Endothelial cell (in vitro differentiated cells): ENCODE measurements around the gene CACNB4. TPM values are rescaled to one million over a fixed set of nuclear protein-coding genes. Genes with fewer than 3 reads are reported as not detected.

ENCODE experiments used
- DNase-seq: peaks from one replicate; pipeline ENCODE4 v3.0.0; 2021; ENCODE audit warnings: low spot score
- H3K27ac Mint-ChIP-seq: one replicate; pipeline ENCODE4 v1.8.0; 2021; ENCODE audit warnings: mixed read lengths, inconsistent platforms; ENCODE audit not compliant: unreplicated experiment
- H3K27me3 Mint-ChIP-seq: one replicate; pipeline ENCODE4 v1.8.0; 2021; ENCODE audit warnings: mild to moderate bottlenecking, moderate library complexity, mixed read lengths, inconsistent platforms; ENCODE audit not compliant: unreplicated experiment
- H3K36me3 Mint-ChIP-seq: one replicate; pipeline ENCODE4 v1.8.0; 2021; ENCODE audit warnings: mild to moderate bottlenecking, low read depth, mixed read lengths, inconsistent platforms; ENCODE audit not compliant: unreplicated experiment
- H3K4me1 Mint-ChIP-seq: one replicate; pipeline ENCODE4 v1.8.0; 2021; ENCODE audit warnings: mild to moderate bottlenecking, mixed read lengths, inconsistent platforms; ENCODE audit not compliant: unreplicated experiment
- H3K4me3 Mint-ChIP-seq: one replicate; pipeline ENCODE4 v1.8.0; 2021; ENCODE audit warnings: mild to moderate bottlenecking, mixed read lengths, inconsistent platforms; ENCODE audit not compliant: unreplicated experiment
- H3K9me3 Mint-ChIP-seq: one replicate; pipeline ENCODE4 v1.8.0; 2021; ENCODE audit warnings: mixed read lengths, inconsistent platforms; ENCODE audit not compliant: unreplicated experiment
- total RNA-seq: library from RNA; stranded (reverse); fragmentation: NEBNext Ultra II Directional; extraction: Animal tissue kit (Norgen Biotek cat#: 25700); gene quantifications from one replicate; pipeline ENCODE4 v1.2.1, GENCODE V29; 2021; ENCODE audit not compliant: unreplicated experiment
- TF ChIP-seq, protein P1 (sequence below): fragments of 200-600 bp; sonication (generic); IDR thresholded peaks from one replicate; pipeline ENCODE4 v1.5.0; 2021; ENCODE audit warnings: antibody characterized with exemption; ENCODE audit not compliant: unreplicated experiment

CACNB4 gene
- total RNA-seq, 1 donor from 2014 or later = 1.5 TPM

DNA sequence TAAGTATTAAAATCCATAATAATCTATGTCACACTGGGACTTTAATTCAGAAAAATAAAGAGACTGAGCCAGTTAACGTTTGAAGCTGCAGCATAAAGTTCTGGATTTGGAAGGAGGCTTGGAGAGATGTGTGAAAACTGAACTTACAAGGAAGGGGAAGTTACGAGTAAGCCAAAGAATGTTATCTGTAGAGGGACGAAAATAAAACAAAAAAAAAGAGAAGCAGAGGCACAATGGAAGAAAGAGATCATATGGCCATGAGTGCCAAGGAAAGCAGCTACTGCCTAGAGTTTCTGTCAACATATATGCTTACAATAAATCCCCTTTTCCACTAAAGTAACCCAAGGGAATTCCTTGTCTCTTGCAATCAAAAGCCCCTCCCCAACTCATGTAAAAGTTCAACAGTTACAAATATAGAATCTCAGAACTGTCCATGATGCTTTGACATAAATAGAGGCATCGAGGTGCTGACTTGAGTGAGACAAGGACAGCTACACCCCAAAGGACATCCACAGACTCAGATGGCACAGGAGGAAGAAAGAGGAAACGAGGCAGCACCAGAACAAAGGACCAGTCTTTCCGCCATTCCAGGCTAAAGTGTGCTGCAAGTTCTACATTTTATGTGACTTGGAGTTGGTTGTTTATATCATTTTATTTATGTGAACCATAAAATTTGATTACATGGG, 254.5 kb downstream of the CACNB4 start:
- TF ChIP-seq, protein P1, sequence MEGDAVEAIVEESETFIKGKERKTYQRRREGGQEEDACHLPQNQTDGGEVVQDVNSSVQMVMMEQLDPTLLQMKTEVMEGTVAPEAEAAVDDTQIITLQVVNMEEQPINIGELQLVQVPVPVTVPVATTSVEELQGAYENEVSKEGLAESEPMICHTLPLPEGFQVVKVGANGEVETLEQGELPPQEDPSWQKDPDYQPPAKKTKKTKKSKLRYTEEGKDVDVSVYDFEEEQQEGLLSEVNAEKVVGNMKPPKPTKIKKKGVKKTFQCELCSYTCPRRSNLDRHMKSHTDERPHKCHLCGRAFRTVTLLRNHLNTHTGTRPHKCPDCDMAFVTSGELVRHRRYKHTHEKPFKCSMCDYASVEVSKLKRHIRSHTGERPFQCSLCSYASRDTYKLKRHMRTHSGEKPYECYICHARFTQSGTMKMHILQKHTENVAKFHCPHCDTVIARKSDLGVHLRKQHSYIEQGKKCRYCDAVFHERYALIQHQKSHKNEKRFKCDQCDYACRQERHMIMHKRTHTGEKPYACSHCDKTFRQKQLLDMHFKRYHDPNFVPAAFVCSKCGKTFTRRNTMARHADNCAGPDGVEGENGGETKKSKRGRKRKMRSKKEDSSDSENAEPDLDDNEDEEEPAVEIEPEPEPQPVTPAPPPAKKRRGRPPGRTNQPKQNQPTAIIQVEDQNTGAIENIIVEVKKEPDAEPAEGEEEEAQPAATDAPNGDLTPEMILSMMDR = no peak
- Mint-ChIP-seq H3K27ac (no peak overlapping the region), H3K4me3 (no peak overlapping the region), H3K9me3 (no peaks in the 10 kb centered on the region), H3K36me3 (no peaks in the 10 kb centered on the region), H3K27me3 (peaks cover 1% of the 10 kb centered on the region), H3K4me1 (peaks cover 22% of the 10 kb centered on the region)
- DNase-seq = no peak

DNA sequence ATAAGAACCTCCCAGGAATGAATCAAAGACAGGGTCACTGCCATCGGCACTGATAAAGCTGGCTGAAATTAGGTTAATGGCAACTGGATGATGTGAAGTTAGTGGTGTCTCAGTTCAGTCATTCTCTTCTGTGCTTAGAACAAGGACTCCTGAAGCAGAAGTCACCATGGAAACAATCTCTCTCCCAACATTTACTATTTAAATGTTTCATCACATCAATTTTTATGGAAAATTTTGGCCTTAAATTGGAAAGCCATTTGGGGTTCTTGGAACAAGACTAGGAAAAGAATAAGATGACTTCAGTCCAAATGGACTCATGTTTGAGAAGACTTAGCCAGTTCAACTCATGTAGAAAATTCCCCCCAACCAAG, 255.2 kb downstream of the CACNB4 start:
- Mint-ChIP-seq H3K4me3 (no peak overlapping the region), H3K36me3 (no peaks in the 10 kb centered on the region), H3K9me3 (no peaks in the 10 kb centered on the region), H3K27me3 (peaks cover 1% of the 10 kb centered on the region), H3K27ac (peak overlapping the region; percentile 59), H3K4me1 (peaks cover 22% of the 10 kb centered on the region)
- no peak for DNase-seq
- TF ChIP-seq, protein P1 = no peak

DNA sequence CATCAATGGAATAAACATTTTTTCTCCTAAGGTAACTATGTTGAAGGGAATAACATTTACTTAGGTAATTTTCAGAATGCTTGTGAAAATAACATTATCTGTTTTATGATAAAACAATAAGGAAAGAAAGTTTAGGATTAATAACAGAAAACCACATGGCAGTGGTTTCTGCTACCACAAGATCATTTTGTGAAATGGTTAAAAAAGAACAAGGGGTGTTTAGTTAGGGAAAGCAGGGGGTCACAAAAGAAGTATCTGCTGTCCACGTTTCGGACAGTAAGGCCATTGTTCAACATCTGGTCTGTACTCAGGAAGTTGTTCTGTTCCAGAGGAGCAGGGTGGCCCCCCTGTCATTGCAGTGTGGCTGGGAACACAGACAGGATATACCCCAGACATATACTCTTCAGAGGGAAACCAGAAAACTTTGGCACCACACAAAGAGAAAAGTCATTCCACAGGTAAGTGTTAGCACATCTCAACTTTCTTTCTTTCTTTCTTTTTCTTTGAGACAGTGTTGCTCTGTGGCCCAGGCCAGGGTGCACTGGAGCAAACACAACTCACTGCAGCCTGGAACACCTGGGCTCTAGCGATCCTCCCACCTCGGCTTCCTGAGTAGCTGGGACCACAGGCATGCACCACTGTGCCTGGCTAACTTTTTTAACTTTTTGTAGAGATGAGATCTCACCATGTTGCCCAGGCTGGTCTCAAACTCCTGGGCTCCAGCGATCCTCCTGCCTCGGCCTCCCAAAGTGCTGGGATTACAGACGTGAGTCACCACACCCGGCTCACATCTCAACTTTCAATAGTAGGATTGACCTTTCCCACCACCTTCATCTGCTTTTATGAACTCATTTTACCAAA, 255.8 kb downstream of the CACNB4 start:
- Mint-ChIP-seq H3K4me3 (no peak overlapping the region), H3K9me3 (no peaks in the 10 kb centered on the region), H3K27ac (peak overlapping the region; percentile 59), H3K4me1 (peaks cover 22% of the 10 kb centered on the region), H3K36me3 (no peaks in the 10 kb centered on the region), H3K27me3 (peaks cover 1% of the 10 kb centered on the region)
- TF ChIP-seq, protein P1 = no peak
- no peak for DNase-seq

DNA sequence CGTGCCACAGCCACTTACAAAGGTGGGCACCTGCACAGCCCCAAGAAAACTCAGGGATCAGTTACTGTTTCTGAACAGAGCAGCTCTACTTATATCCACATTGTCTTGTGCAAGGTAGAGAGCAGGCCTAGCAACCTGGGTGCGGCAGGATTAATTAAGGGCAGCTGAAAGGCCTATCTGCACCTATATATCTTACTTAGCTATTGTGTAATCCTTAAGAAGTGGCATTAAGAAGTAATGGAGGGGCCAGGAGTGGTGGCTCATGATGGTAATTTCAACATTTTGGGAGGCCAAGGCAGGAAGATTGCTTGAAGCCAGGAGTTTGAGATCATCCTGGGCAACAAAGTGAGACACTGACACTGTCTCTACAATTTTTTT, 257.8 kb downstream of the CACNB4 start:
- H3K27ac Mint-ChIP-seq = no peak overlapping the region
- H3K36me3 Mint-ChIP-seq = no peaks in the 10 kb centered on the region
- no peak overlapping the region for H3K4me3 Mint-ChIP-seq
- DNase-seq = no peak
- TF ChIP-seq, protein P1 = no peak
- H3K9me3 Mint-ChIP-seq = no peaks in the 10 kb centered on the region
- peaks cover 1% of the 10 kb centered on the region for H3K27me3 Mint-ChIP-seq
- peaks cover 22% of the 10 kb centered on the region for H3K4me1 Mint-ChIP-seq
